GM06990 (cell line): ENCODE results near the gene ADAM12.

Experiments
- DNase-seq: peaks from one replicate; pipeline ENCODE4 v3.0.0-alpha.2; 2011; ENCODE audit not compliant: insufficient read length; ENCODE audit errors: extremely low read depth
- H3K27me3 ChIP-seq: replicated peaks from 2 replicates; pipeline ENCODE4 v1.6.0; 2011; ENCODE audit warnings: low read length; ENCODE audit not compliant: control insufficient read depth, insufficient read depth
- H3K36me3 ChIP-seq: 2 replicates; pipeline ENCODE4 v1.5.1; 2011; ENCODE audit warnings: low read length; ENCODE audit not compliant: control insufficient read depth, insufficient read depth
- H3K4me3 ChIP-seq: replicated peaks from 2 replicates; pipeline ENCODE4 v1.5.1; 2011; ENCODE audit warnings: low read depth, mild to moderate bottlenecking, control low read depth, low read length
- CTCF ChIP-seq: IDR thresholded peaks from 2 replicates; pipeline ENCODE4 v1.5.1; 2011; ENCODE audit warnings: low read length, control low read depth, mild to moderate bottlenecking, inconsistent platforms; ENCODE audit not compliant: insufficient read depth, poor library complexity, severe bottlenecking

The ADAM12 gene

GRCh38 chr10:126393076-126393475, 4.8 kb upstream of the ADAM12 start:
- no peaks in the 10 kb centered on the region for H3K27me3 ChIP-seq
- DNase-seq = no peak
- H3K36me3 ChIP-seq = no peaks in the 10 kb centered on the region
- TF ChIP-seq CTCF = no peak
- no peak overlapping the region for H3K4me3 ChIP-seq

GRCh38 chr10:126392469-126392868, 4.2 kb upstream of the ADAM12 start:
- no peak overlapping the region for H3K4me3 ChIP-seq
- no peak for TF ChIP-seq CTCF
- DNase-seq = no peak
- H3K36me3 ChIP-seq = no peaks in the 10 kb centered on the region
- H3K27me3 ChIP-seq = no peaks in the 10 kb centered on the region

- no peak for DNase-seq
- Histone ChIP-seq H3K27me3 (no peaks in the 10 kb centered on the region), H3K4me3 (no peak overlapping the region), H3K36me3 (no peaks in the 10 kb centered on the region)
- TF ChIP-seq CTCF = no peak
Observed at GRCh38 chr10:126392068-126392467, 3.8 kb upstream of the ADAM12 start.

- TF ChIP-seq CTCF = no peak
- Histone ChIP-seq H3K27me3 (no peaks in the 10 kb centered on the region), H3K4me3 (no peak overlapping the region), H3K36me3 (no peaks in the 10 kb centered on the region)
- DNase-seq = no peak
Observed at GRCh38 chr10:126391192-126391885, 3.1 kb upstream of the ADAM12 start.

- no peak for TF ChIP-seq CTCF
- H3K27me3 ChIP-seq = no peaks in the 10 kb centered on the region
Observed at GRCh38 chr10:126390324-126390723, 2.0 kb upstream of the ADAM12 start.

More at GRCh38 chr10:126390324-126390723, 2.0 kb upstream of the ADAM12 start:
- no peak for DNase-seq
- Histone ChIP-seq H3K36me3 (no peaks in the 10 kb centered on the region), H3K4me3 (no peak overlapping the region)
